A549 (cell line): ENCODE data around the gene KRT72. TPM values are rescaled to one million over a fixed set of nuclear protein-coding genes. Genes with fewer than 3 reads are reported as not detected.

Experiments used
- ATAC-seq, 2 experiments: fragments of 200-7000 bp in 1 of 2; fragments of >200 bp in 1 of 2; cut with Nextera tagmentation in 1 of 2; cut with Tn5 transposase in 1 of 2; 3 replicates each; pipeline versions ENCODE4 v1.8.0 to v1.9.1; 2018 to 2020; ENCODE audit warnings: mild to moderate bottlenecking in 1 of 2, moderate library complexity in 1 of 2
- CTCF ChIA-PET: fragments of 300-600 bp; sonication (Branson Sonifier 250); formaldehyde crosslinking; extraction: SDS; loops from one replicate; lab custom pipeline; 2021; ENCODE audit warnings: antibody characterized with exemption, inconsistent platforms; lab: Yijun Ruan, JAX
- POLR2A ChIA-PET: fragments of 350-600 bp; formaldehyde crosslinking; extraction: SDS; loops from one replicate; lab custom pipeline; 2021; ENCODE audit warnings: antibody characterized with exemption, inconsistent platforms; lab: Yijun Ruan, JAX
- DNase-seq, 2 experiments: peaks; one replicate each; pipeline versions ENCODE4 v3.0.0 to v3.0.0-alpha.2; 2011 to 2016; ENCODE audit warnings: low read depth in 1 of 2, low spot score in 1 of 2
- FAIRE-seq: peaks from 2 replicates; lab custom pipeline; 2011; peaks lifted over from hg19 to GRCh38; lab: Jason Lieb, UNC
- H3K27ac ChIP-seq, 2 experiments: fragments of >200 bp; sonication (Bioruptor Twin); formaldehyde crosslinking; 3 replicates each; pipeline ENCODE4 v1.5.1; 2016 to 2017
- H3K4me1 ChIP-seq: fragments of >200 bp; sonication (Bioruptor Twin); formaldehyde crosslinking; 3 replicates; pipeline ENCODE4 v1.6.1; 2016
- H3K4me2 ChIP-seq: fragments of >200 bp; sonication (Bioruptor Twin); formaldehyde crosslinking; 3 replicates; pipeline ENCODE4 v1.6.1; 2016
- H3K4me3 ChIP-seq: fragments of >200 bp; sonication (Bioruptor Twin); formaldehyde crosslinking; 3 replicates; pipeline ENCODE4 v1.5.1; 2016
- H3K9me3 ChIP-seq: fragments of >200 bp; sonication (Bioruptor Twin); formaldehyde crosslinking; 3 replicates; pipeline ENCODE4 v1.6.1; 2016
- BHLHE40 ChIP-seq: IDR thresholded peaks from 2 replicates; pipeline ENCODE4 v1.6.1; 2012; ENCODE audit warnings: low read depth, low read length, inconsistent platforms
- EHMT2 ChIP-seq: fragments of 200-600 bp; sonication (generic); IDR thresholded peaks from 2 replicates; pipeline ENCODE4 v1.6.1; 2016; ENCODE audit warnings: antibody characterized with exemption, low read depth, mild to moderate bottlenecking, moderate library complexity
- ELK1 ChIP-seq: fragments of 150-350 bp; IDR thresholded peaks from 2 replicates; pipeline ENCODE4 v1.6.1; 2014; ENCODE audit warnings: low read depth, mild to moderate bottlenecking, low read length
- FOXS1 ChIP-seq: fragments of 250-450 bp; sonication (Bioruptor Pico); IDR thresholded peaks from 2 replicates; pipeline ENCODE4 v1.5.0; 2020; ENCODE audit warnings: mild to moderate bottlenecking, moderate library complexity
- HMGXB4 ChIP-seq: fragments of 250-450 bp; sonication (Bioruptor Pico); IDR thresholded peaks from 2 replicates; pipeline ENCODE4 v1.5.0; 2021; ENCODE audit warnings: mild to moderate bottlenecking, moderate library complexity, borderline replicate concordance
- JUN ChIP-seq, 2 experiments: fragments of >200 bp; sonication (Bioruptor Twin); formaldehyde crosslinking; IDR thresholded peaks; 2 replicates in 1 of 2; 3 replicates in 1 of 2; pipeline ENCODE4 v1.6.1; 2016 to 2017
- KDM1A ChIP-seq: fragments of 200-600 bp; sonication (generic); IDR thresholded peaks from 2 replicates; pipeline ENCODE4 v1.6.1; 2016; ENCODE audit warnings: low read depth, mild to moderate bottlenecking
- MAX ChIP-seq: IDR thresholded peaks from 2 replicates; pipeline ENCODE4 v1.6.1; 2012
- MYC ChIP-seq: IDR thresholded peaks from 2 replicates; pipeline ENCODE4 v1.6.1; 2012; ENCODE audit warnings: mild to moderate bottlenecking, inconsistent platforms, low read length, improper control_type of control experiment, borderline replicate concordance
- PHF8 ChIP-seq: fragments of 200-600 bp; sonication (generic); IDR thresholded peaks from 2 replicates; pipeline ENCODE4 v1.6.1; 2016; ENCODE audit warnings: low read depth, mild to moderate bottlenecking, antibody characterized with exemption, moderate library complexity, borderline replicate concordance
- REST ChIP-seq: fragments of 200-600 bp; sonication (generic); IDR thresholded peaks from 2 replicates; pipeline ENCODE4 v1.6.1; 2016; ENCODE audit warnings: antibody characterized with exemption, mild to moderate bottlenecking, moderate library complexity
- RFX5 ChIP-seq: fragments of 450-650 bp; IDR thresholded peaks from 2 replicates; pipeline ENCODE4 v1.7.1; 2014; ENCODE audit warnings: antibody characterized with exemption, mild to moderate bottlenecking, moderate library complexity
- RNF2 ChIP-seq: fragments of 200-600 bp; sonication (generic); IDR thresholded peaks from 2 replicates; pipeline ENCODE4 v1.6.1; 2016; ENCODE audit warnings: low read depth, mild to moderate bottlenecking, antibody characterized with exemption, moderate library complexity, borderline replicate concordance
- SREBF2 ChIP-seq: fragments of 450-650 bp; IDR thresholded peaks from 2 replicates; pipeline ENCODE4 v1.6.1; 2014; ENCODE audit warnings: mild to moderate bottlenecking, moderate library complexity
- TFCP2L1 ChIP-seq: fragments of 250-450 bp; sonication (Bioruptor Pico); IDR thresholded peaks from 2 replicates; pipeline ENCODE4 v1.5.0; 2021; ENCODE audit warnings: mild to moderate bottlenecking
- TP53 ChIP-seq: fragments of 250-450 bp; sonication (Bioruptor Pico); IDR thresholded peaks from 2 replicates; pipeline ENCODE4 v1.5.0; 2021; ENCODE audit warnings: mild to moderate bottlenecking, moderate library complexity
- USF2 ChIP-seq: fragments of 450-650 bp; IDR thresholded peaks from 2 replicates; pipeline ENCODE4 v1.6.1; 2014; ENCODE audit warnings: antibody characterized with exemption
- WGBS: methylation state at CpG from one replicate; pipeline ENCODE4 v1.1.6; 2017; ENCODE audit errors: missing lambda C conversion rate; 5-methylcytosine and 5-hydroxymethylcytosine counted together
- polyA plus RNA-seq, 4 experiments: library from polyadenylated mRNA; depleted of rRNA in 3 of 4; stranded (reverse); fragments of >200 nt; fragmentation: RNase III in 1 of 4; extraction: RNeasy Plus Mini Kit Qiagen cat#74134 plus additional on column Dnase treatment in 1 of 4; gene quantifications; 2 replicates in 3 of 4; 3 replicates in 1 of 4; pipeline ENCODE4 v1.2.3, GENCODE V29; 2011 to 2017

The KRT72 gene
- polyA plus RNA-seq, 2 of the 4 experiments (the other 2 are of a cell fraction), result not detected

GRCh38 chr12:52573743-52574142 is 27.5 kb downstream of the KRT72 start, which contains the start of gene KRT74:
Gene KRT74, minus strand, starts transcription at chr12:52573843. Its CDS starts 66 bp downstream, at chr12:52573777.
- H3K4me3 ChIP-seq, result no peak within 1 kb of the TSS
- no peaks in the 10 kb centered on the region for H3K9me3 ChIP-seq
- ATAC-seq (no peak), FAIRE-seq (no peak), DNase-seq (no peak)
- no peaks in the 10 kb centered on the region for H3K4me1 ChIP-seq
- no peak within 1 kb of the TSS for H3K4me2 ChIP-seq
- TF ChIP-seq BHLHE40 (no peak), HMGXB4 (no peak), REST (no peak), TFCP2L1 (CRISPR knock-in tag) (no peak), MYC (no peak), TP53 (CRISPR knock-in tag) (no peak), RFX5 (no peak), PHF8 (no peak), EHMT2 (no peak), USF2 (no peak)
- ChIA-PET POLR2A (no interaction called here), CTCF (interaction anchor here (0.6 to 5.3 kb wide), 10 partner anchors 9 to 434 kb away, joined by 3 to 39 read pairs (median 4); no protein-coding TSS in a partner anchor)
- WGBS, result 87% methylated on average over 3 of the region's 3 CpGs
- no peak within 1 kb of the TSS for H3K27ac ChIP-seq

- ATAC-seq, result no peak
- CTCF ChIA-PET, result interaction anchor here (0.7 to 5.3 kb wide), 9 partner anchors 9 to 433 kb away, joined by 3 to 39 read pairs (median 5); no protein-coding TSS in a partner anchor
- Histone ChIP-seq H3K27ac (no peak overlapping the region), H3K9me3 (no peaks in the 10 kb centered on the region), H3K4me3 (no peak overlapping the region), H3K4me2 (no peak overlapping the region), H3K4me1 (no peaks in the 10 kb centered on the region)
- FAIRE-seq, result no peak
- 93% methylated on average over 15 of the region's 15 CpGs for whole genome bisulfite sequencing
- POLR2A ChIA-PET, result no interaction called here
- DNase-seq, result no peak
- TF ChIP-seq FOXS1 (CRISPR knock-in tag) (no peak), MAX (no peak), SREBF2 (no peak), ELK1 (no peak)
These were observed 28.0 kb downstream of the KRT72 start for GRCh38 chr12:52573306-52573705.

GRCh38 chr12:52570511-52570910 is 30.8 kb downstream of the KRT72 start:
- H3K4me1 ChIP-seq, result no peaks in the 10 kb centered on the region
- DNase-seq, result no peak
- H3K4me3 ChIP-seq, result no peak overlapping the region
- ChIA-PET POLR2A (no interaction called here), CTCF (interaction anchor here (1.1 to 2.7 kb wide), 9 partner anchors 8 to 314 kb away, joined by 3 to 15 read pairs (median 6); partner anchors contain the start of gene KRT4)
- no peak overlapping the region for H3K27ac ChIP-seq
- H3K4me2 ChIP-seq, result no peak overlapping the region
- 86% methylated on average over 10 of the region's 10 CpGs for WGBS
- H3K9me3 ChIP-seq, result no peaks in the 10 kb centered on the region
- no peak for ATAC-seq
- no peak for FAIRE-seq
- TF ChIP-seq KDM1A (no peak), SREBF2 (no peak), JUN (IDR thresholded peaks at IDR 0.05) (no peak), RNF2 (no peak), MAX (no peak)
- TF ChIP-seq, all 56 proteins: peak for 0
